ENCODE measurements around the gene ZNF830.
A peak's percentile ranks its signal among the peaks of the same experiment; 100 is the strongest.
"Not testable (repeated sequence)": the region's sequence is repeated elsewhere in the genome, so short reads cannot be mapped to it uniquely, and the experiment has no call there.

Gene ZNF830

GRCh38 chr17:34961093-34961911 is at the start of gene ZNF830, which contains the start of gene CCT6B:
ZNF830 (plus strand) TSS chr17:34961540; CDS start chr17:34961567, 27 bp downstream.
CCT6B (minus strand) TSS chr17:34961460; CDS start chr17:34961393, 67 bp downstream.
- peak; percentile 81 to 87 for DNase-seq

- DNase-seq = no peak
These were observed 48.3 kb upstream of the ZNF830 start for GRCh38 chr17:34913001-34913400.

GRCh38 chr17:34916120-34916519 is 45.2 kb upstream of the ZNF830 start:
- no peak for DNase-seq

GRCh38 chr17:34917381-34917780 is 44.0 kb upstream of the ZNF830 start:
- no peak for DNase-seq

DNA sequence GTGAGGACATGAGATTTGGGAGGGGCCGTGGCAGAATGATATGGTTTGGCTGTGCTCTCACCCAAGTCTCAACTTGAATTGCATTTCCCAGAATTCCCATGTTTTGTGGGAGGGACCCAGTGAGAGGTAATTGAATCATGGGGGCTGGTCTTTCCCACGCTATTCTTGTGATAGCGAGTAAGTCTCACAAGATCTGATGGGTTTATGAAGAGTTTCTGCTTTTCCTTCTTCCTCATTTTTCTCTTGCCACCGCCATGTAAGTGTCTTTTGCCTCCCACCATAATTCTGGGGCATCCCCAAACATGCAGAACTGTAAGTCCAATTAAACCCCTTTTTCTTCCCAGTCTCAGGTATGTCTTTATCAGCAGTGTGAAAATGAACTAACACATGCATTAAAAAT is 40.7 kb upstream of the ZNF830 start:
- DNase-seq = no peak

DNA sequence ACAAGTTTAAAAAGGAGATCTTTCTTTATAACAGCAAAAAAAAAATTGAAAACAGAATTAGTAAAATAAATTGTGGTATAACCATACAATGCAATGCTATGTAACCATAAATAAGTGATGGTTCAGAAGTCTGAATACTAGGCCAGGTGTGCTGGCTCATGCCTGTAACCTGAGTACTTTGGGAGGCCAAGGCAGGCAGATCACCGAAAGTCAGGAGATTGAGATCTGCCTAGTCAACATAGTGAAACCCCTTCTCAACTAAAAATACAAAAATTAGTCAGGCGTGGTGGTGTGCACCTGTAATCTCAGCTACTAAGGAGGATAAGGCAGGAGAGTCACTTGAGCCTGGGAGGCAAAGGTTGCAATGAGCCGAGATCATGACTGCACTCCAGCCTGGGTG is 34.7 kb upstream of the ZNF830 start:
- DNase-seq = no peak

DNA sequence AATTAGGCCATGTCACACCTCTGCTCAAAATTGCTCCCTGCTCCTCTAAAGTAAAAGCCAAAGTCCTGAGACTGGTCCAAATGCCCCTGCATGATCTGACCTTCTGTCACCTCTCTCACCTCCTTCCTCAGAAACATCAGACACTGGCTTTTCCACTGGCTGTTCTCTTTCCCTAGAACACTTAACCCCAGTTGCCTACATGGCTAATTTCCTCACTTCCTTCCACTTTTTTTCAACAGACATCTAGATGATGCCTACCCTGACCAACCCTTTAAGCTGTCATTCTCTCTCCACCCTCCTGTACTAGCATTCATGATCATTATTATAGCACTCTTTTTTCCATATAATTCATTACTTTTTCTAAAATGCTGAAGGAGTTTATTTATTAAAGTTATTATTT is 31.1 kb upstream of the ZNF830 start:
- no peak for DNase-seq

DNA sequence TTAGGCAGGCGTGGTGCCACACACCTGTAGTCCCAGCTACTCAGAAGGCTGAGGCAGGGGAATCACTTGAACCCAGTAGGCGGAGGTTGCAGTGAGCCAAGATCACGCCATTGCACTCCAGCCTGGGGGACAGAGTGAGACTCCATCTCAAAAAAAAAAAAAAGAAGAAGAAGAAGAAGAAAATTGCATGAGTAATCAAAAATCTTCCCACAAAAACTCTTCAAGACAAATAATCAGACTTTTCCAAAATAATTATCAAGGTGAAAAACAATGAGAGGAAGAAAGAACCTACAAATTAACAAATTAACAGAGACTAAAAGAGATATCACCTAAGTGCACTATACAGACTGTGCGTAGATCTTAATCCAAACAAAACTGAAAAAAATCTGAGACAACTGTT is 10.6 kb upstream of the ZNF830 start:
- DNase-seq = not testable (repeated sequence)

GRCh38 chr17:34958438-34958837 is 2.9 kb upstream of the ZNF830 start:
- DNase-seq = no peak

DNA sequence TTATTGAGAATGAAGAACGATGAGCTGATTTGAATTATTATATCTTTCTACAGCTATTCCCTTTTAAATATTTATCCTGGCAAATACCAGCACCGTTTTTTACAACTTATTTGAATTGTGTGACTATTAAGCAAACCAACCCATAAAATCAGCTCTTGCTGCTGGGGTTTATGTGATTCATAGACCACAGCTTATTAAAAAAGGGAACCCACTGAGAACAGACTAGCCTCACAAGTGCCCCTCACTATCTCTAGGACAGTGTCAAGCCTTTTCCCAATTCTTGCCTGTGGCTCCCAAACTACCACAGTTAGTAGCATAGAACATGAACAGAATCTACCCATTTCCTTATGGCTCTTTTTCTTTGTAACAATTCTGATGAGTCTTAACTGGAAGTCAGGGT is 12.8 kb downstream of the ZNF830 start:
- DNase-seq = no peak

DNA sequence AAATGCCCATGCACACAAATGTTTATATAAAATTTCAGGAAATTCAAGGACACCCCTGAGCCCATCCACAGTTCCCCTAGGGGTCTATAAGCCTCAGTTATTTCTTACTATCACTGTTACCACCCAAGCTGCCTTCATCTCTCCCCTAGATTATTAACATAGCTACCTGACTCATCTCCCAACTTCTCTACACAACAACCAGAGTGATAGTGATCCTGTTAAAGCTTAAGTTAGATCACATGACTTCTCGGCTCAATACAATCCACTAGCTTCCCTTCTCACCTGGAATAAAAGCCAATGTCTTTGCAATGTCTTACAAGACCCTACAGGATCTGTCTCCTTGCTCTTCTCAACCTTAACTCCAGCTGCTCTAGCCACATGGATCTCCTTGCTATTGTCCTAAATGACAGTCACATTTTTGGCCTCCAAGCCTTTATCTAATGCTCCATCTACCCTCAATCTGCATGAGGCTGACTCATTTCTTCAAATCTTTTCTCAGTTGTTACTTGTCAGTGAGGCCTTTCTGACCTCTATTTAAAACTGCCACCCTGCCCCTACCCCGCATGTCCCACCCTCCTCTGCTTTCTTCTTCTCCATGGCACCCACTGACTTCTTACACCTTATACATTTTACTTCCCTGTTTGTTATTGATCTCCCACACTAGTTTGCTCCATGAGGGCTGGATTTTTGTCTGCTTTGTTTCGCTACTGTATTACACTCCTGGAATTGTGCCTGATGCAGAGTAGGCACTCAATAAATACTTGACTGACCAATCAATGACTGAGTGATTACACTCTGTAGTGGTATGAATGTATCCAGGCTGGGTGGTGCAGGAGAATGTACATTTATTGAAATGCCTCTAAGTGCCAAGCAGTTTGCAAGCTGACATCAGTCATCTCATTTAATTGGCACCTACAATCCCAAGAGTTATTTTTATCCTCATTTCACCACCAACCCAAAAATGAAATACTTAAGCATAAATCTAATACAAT is 13.8 kb downstream of the ZNF830 start:
- DNase-seq = no peak

GRCh38 chr17:34979153-34979552 is 17.8 kb downstream of the ZNF830 start:
- DNase-seq = no peak

- no peak for DNase-seq
These were observed 18.5 kb downstream of the ZNF830 start for GRCh38 chr17:34979650-34980352.

DNA sequence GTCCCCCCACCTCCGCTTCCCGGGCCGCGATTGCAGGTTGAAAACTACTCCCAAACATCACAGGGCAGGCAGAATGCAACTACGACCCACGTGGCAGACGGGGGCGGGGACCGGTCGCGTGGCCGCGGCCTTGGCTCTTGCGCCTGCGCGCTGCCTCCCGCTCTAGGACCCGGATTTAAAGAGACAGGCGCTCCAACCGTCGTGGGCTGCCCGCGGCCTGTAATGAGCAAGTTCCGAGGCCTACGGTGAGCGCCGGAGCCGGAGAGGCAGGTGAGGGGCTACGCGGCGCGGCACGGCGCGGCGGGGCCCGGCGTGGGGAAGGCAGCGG is 19.0 kb downstream of the ZNF830 start, which contains the start of gene LIG3:
Gene LIG3 (plus strand): TSS at position 160 of the 328 bp plus-strand sequence. CDS start 2,494 bp downstream, outside the sequence.
- peak; percentile 82 to 88 for DNase-seq

GRCh38 chr17:34980681-34981537 is 19.6 kb downstream of the ZNF830 start:
- peak; percentile 61 to 78 for DNase-seq

- no peak for DNase-seq
These were observed 20.4 kb downstream of the ZNF830 start for GRCh38 chr17:34981538-34982241.

DNA sequence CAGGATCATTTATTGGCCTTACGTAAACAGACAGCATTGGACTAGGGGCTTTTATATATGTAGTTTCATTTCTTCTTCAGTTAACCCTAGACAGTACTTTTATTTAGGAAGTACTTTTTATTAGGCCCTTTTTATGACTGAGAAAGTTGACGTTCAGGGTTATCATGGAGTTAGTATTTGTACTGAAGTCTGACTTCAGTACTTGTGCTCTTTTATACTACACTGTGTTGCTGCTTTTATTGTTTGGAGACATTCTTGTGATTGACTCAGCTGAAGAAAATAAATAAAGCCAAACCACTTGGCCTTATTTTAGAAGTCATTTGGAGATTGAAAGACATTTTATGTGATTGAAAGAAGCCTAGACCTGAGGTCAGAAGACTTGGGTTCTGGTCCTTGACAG is 25.9 kb downstream of the ZNF830 start:
- DNase-seq = no peak

DNA sequence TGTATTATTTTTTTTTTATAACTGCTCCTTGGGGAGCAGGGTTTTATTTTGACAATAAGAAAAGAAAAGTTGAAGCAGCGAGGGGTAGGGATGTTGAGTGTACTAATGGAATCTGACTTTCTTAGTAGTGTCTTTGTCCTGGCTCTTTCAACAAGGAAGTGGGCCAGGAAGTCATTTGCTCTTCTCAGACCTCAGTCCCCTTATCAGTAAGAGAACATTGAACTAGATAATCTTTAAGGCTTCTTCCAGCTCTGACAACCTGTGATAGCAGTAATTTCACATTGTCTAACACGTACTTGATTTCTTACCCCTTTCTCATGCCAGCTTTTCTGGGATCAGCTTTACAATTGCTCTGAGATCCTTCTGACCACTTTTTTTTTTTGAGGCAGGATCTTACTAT is 27.3 kb downstream of the ZNF830 start:
- no peak for DNase-seq

GRCh38 chr17:34989473-34989872 is 28.1 kb downstream of the ZNF830 start:
- no peak for DNase-seq

DNA sequence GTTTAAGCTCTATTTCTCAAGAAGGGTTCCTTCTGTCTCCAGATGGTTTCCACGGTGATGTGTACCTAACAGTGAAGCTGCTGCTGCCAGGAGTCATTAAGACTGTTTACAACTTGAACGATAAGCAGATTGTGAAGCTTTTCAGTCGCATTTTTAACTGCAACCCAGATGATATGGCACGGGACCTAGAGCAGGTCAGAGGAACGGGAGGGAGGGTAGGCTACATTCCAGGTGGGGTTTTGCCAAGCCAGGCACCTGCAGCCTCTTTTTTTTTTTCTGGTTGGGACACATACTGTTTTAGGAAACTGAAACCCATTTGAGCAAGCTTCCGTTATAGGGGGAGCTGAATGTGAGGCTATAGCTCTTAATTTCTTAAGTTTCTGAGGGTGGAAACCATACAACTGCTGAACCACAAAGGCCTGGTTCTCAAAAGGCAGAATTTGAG is 29.6 kb downstream of the ZNF830 start:
- no peak for DNase-seq

GRCh38 chr17:34991606-34992005 is 30.3 kb downstream of the ZNF830 start:
- DNase-seq = no peak
